Uterus (tissue), 2 donors: Measurements from ENCODE around the gene MICU2.
A peak's percentile ranks its signal among the peaks of the same experiment; 100 is the strongest.

Experiments used
- POLR2A ChIP-seq, 2 donors: fragments of 450-650 bp; IDR thresholded peaks; one replicate each; pipeline ENCODE4 v1.6.1; 2016; ENCODE audit warnings: antibody characterized with exemption in 2 of 2, mild to moderate bottlenecking in 1 of 2, moderate library complexity in 1 of 2
- TF ChIP-seq, protein P1 (sequence below), 4 experiments: fragments of 200-600 bp in 2 of 4; fragments of 450-650 bp in 2 of 4; sonication (generic) in 2 of 4; IDR thresholded peaks; one replicate each; pipeline ENCODE4 v1.5.1; 2016 to 2019; ENCODE audit warnings: antibody characterized with exemption in 4 of 4, mild to moderate bottlenecking in 2 of 4, moderate library complexity in 1 of 4

DNA sequence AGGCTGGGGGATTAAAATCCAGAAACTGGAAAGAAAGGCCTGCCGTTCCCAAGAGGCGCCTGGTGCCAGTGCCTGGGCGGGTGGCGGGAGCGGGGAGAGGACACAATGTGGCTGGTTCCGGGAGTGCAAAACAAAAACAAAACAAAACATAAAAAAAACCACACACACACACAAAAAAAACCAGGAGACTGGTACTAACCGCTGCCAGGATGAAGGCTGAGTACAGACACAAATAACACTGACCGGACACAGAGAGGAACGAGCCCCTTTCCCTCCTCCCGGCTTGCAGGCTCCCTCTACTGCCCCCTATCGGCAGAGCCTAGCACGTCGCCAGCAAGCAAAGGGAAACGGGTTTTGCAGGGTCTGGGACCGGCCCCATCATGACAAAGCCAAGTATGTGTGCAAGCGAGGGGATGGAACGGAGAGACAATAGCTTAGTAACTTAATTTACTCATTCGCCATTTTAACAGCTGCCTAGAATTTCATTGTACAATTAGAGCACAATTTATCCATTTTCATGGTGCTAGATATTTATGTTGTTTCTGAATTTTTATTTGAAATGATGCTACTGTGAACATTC lies 127.0 kb downstream of the MICU2 start:
- TF ChIP-seq, protein P1, sequence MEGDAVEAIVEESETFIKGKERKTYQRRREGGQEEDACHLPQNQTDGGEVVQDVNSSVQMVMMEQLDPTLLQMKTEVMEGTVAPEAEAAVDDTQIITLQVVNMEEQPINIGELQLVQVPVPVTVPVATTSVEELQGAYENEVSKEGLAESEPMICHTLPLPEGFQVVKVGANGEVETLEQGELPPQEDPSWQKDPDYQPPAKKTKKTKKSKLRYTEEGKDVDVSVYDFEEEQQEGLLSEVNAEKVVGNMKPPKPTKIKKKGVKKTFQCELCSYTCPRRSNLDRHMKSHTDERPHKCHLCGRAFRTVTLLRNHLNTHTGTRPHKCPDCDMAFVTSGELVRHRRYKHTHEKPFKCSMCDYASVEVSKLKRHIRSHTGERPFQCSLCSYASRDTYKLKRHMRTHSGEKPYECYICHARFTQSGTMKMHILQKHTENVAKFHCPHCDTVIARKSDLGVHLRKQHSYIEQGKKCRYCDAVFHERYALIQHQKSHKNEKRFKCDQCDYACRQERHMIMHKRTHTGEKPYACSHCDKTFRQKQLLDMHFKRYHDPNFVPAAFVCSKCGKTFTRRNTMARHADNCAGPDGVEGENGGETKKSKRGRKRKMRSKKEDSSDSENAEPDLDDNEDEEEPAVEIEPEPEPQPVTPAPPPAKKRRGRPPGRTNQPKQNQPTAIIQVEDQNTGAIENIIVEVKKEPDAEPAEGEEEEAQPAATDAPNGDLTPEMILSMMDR (IDR thresholded peaks at IDR 0.05) = peak; percentile 78 to 91 (median 84)
- peak in 1 of 2 donors; percentile 16 for TF ChIP-seq POLR2A (IDR thresholded peaks at IDR 0.05)
